WTC11 (cell line): ENCODE results near the gene SPRY1. TPM values are rescaled to one million over a fixed set of nuclear protein-coding genes. Genes with fewer than 3 reads are reported as not detected.
A peak's percentile ranks its signal among the peaks of the same experiment; 100 is the strongest.

Experiments
- ATAC-seq: fragments of 200-7000 bp; cut with Tn5 transposase; 2 replicates; pipeline ENCODE4 v1.10.0; 2021; ENCODE audit warnings: mild to moderate bottlenecking, moderate library complexity
- CTCF ChIA-PET: fragments of 300-600 bp; sonication (Branson Sonifier 250); formaldehyde crosslinking; loops from one replicate; lab custom pipeline; 2021; ENCODE audit warnings: antibody characterized with exemption; lab: Charles Lee
- POLR2A ChIA-PET: fragments of 350-600 bp; sonication (Branson Sonifier 250); formaldehyde crosslinking; loops from one replicate; lab custom pipeline; 2021; ENCODE audit warnings: antibody characterized with exemption; lab: Charles Lee
- DNase-seq: peaks from one replicate; pipeline ENCODE4 v3.0.0; 2021; ENCODE audit warnings: low spot score
- H3K27ac Mint-ChIP-seq: 2 replicates; pipeline ENCODE4 v1.8.0; 2021; ENCODE audit warnings: mixed read lengths
- H3K27me3 Mint-ChIP-seq: 2 replicates; pipeline ENCODE4 v1.8.0; 2021; ENCODE audit warnings: low read depth, mild to moderate bottlenecking, moderate library complexity, mixed read lengths
- H3K36me3 Mint-ChIP-seq: 2 replicates; pipeline ENCODE4 v1.8.0; 2021; ENCODE audit warnings: mixed read lengths
- H3K4me1 Mint-ChIP-seq: 2 replicates; pipeline ENCODE4 v1.8.0; 2022; ENCODE audit warnings: mixed read lengths
- H3K4me3 Mint-ChIP-seq: 2 replicates; pipeline ENCODE4 v1.8.0; 2021; ENCODE audit warnings: mild to moderate bottlenecking, moderate library complexity, mixed read lengths
- H3K9me3 Mint-ChIP-seq: 2 replicates; pipeline ENCODE4 v1.8.0; 2021; ENCODE audit warnings: mixed read lengths
- ERG ChIP-seq: fragments of 250-450 bp; sonication (Bioruptor Pico); IDR thresholded peaks from 2 replicates; pipeline ENCODE4 v1.8.0; 2021; ENCODE audit warnings: mild to moderate bottlenecking
- ETV6 ChIP-seq: sonication (generic); formaldehyde crosslinking; IDR thresholded peaks from 2 replicates; pipeline ENCODE4 v1.8.1; 2022; ENCODE audit warnings: mild to moderate bottlenecking, missing genetic modification reagents
- FOXP4 ChIP-seq: sonication (generic); formaldehyde crosslinking; IDR thresholded peaks from 2 replicates; pipeline ENCODE4 v1.8.0; 2022; ENCODE audit warnings: mild to moderate bottlenecking, missing genetic modification reagents
- HMGXB4 ChIP-seq: sonication (generic); formaldehyde crosslinking; IDR thresholded peaks from 2 replicates; pipeline ENCODE4 v1.8.1; 2023; ENCODE audit warnings: mild to moderate bottlenecking, moderate library complexity, missing genetic modification reagents
- KAT7 ChIP-seq: sonication (generic); formaldehyde crosslinking; IDR thresholded peaks from 2 replicates; pipeline ENCODE4 v1.8.1; 2023; ENCODE audit warnings: missing genetic modification reagents, mild to moderate bottlenecking, borderline replicate concordance
- MAX ChIP-seq: sonication (generic); formaldehyde crosslinking; IDR thresholded peaks from 2 replicates; pipeline ENCODE4 v1.8.0; 2022; ENCODE audit warnings: mild to moderate bottlenecking, missing genetic modification reagents
- MYBL2 ChIP-seq: sonication (generic); formaldehyde crosslinking; IDR thresholded peaks from 2 replicates; pipeline ENCODE4 v1.8.1; 2023; ENCODE audit warnings: mild to moderate bottlenecking, moderate library complexity, missing genetic modification reagents
- OVOL2 ChIP-seq: fragments of 250-450 bp; sonication (Bioruptor Pico); IDR thresholded peaks from 2 replicates; pipeline ENCODE4 v1.9.0; 2021; ENCODE audit warnings: mild to moderate bottlenecking, borderline replicate concordance
- PRRX2 ChIP-seq: fragments of 250-450 bp; sonication (Bioruptor Pico); IDR thresholded peaks from 2 replicates; pipeline ENCODE4 v1.8.0; 2021; ENCODE audit warnings: mild to moderate bottlenecking
- ZNF219 ChIP-seq: sonication (generic); formaldehyde crosslinking; IDR thresholded peaks from 2 replicates; pipeline ENCODE4 v1.8.0; 2023; ENCODE audit warnings: missing genetic modification reagents, mild to moderate bottlenecking, borderline replicate concordance
- ZNF263 ChIP-seq: sonication (generic); formaldehyde crosslinking; IDR thresholded peaks from 2 replicates; pipeline ENCODE4 v1.8.1; 2022; ENCODE audit warnings: low read depth, mild to moderate bottlenecking, moderate library complexity, missing genetic modification reagents
- total RNA-seq: library from RNA; stranded (reverse); gene quantifications from 3 replicates; pipeline ENCODE4 v1.2.3, GENCODE V29; 2021
- TF ChIP-seq, protein P1 (sequence below): sonication (generic); formaldehyde crosslinking; IDR thresholded peaks from 2 replicates; pipeline ENCODE4 v1.8.0; 2022; ENCODE audit warnings: missing genetic modification reagents
- TF ChIP-seq, protein P2 (sequence below): sonication (generic); formaldehyde crosslinking; IDR thresholded peaks from 2 replicates; pipeline ENCODE4 v1.8.1; 2023; ENCODE audit warnings: mild to moderate bottlenecking, missing genetic modification reagents
- TF ChIP-seq, protein P3 (sequence below): sonication (generic); formaldehyde crosslinking; IDR thresholded peaks from 2 replicates; pipeline ENCODE4 v1.8.0; 2022; ENCODE audit warnings: mild to moderate bottlenecking, missing genetic modification reagents
- TF ChIP-seq, protein P4 (sequence below): sonication (generic); formaldehyde crosslinking; conservative IDR thresholded peaks from 2 replicates; pipeline ENCODE4 v1.8.1; 2022; ENCODE audit warnings: mild to moderate bottlenecking, missing genetic modification reagents
- TF ChIP-seq, protein P5 (sequence below): fragments of 200-600 bp; IDR thresholded peaks from 2 replicates; pipeline ENCODE4 v1.8.0; 2022; ENCODE audit warnings: antibody characterized with exemption

SPRY1 gene
- total RNA-seq, 1 experiment from 2014 or later: 107 TPM

GRCh38 chr4:123397144-123398065 is 810 bp downstream of the SPRY1 start (continued):
- TF ChIP-seq FOXP4 (CRISPR knock-in tag) (peak; percentile 76; the same call in 1 of the 2 replicates), ZNF219 (0 out of 2 replicates have a peak, but pooled peaks have one; percentile 57), HMGXB4 (CRISPR knock-in tag) (peak; percentile 62; the same call in 1 of the 2 replicates), MAX (CRISPR knock-in tag) (peak; percentile 90), KAT7 (peak; percentile 29; the same call in 1 of the 2 replicates), ETV6 (CRISPR knock-in tag) (peak; percentile 63; the same call in 1 of the 2 replicates), MYBL2 (CRISPR knock-in tag) (no peak; the same call in 1 of the 2 replicates)
- TF ChIP-seq, protein P1, sequence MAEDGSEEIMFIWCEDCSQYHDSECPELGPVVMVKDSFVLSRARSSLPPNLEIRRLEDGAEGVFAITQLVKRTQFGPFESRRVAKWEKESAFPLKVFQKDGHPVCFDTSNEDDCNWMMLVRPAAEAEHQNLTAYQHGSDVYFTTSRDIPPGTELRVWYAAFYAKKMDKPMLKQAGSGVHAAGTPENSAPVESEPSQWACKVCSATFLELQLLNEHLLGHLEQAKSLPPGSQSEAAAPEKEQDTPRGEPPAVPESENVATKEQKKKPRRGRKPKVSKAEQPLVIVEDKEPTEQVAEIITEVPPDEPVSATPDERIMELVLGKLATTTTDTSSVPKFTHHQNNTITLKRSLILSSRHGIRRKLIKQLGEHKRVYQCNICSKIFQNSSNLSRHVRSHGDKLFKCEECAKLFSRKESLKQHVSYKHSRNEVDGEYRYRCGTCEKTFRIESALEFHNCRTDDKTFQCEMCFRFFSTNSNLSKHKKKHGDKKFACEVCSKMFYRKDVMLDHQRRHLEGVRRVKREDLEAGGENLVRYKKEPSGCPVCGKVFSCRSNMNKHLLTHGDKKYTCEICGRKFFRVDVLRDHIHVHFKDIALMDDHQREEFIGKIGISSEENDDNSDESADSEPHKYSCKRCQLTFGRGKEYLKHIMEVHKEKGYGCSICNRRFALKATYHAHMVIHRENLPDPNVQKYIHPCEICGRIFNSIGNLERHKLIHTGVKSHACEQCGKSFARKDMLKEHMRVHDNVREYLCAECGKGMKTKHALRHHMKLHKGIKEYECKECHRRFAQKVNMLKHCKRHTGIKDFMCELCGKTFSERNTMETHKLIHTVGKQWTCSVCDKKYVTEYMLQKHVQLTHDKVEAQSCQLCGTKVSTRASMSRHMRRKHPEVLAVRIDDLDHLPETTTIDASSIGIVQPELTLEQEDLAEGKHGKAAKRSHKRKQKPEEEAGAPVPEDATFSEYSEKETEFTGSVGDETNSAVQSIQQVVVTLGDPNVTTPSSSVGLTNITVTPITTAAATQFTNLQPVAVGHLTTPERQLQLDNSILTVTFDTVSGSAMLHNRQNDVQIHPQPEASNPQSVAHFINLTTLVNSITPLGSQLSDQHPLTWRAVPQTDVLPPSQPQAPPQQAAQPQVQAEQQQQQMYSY (CRISPR knock-in tag): 0 out of 2 replicates have a peak, but pooled peaks have one; percentile 10
- TF ChIP-seq, protein P2, sequence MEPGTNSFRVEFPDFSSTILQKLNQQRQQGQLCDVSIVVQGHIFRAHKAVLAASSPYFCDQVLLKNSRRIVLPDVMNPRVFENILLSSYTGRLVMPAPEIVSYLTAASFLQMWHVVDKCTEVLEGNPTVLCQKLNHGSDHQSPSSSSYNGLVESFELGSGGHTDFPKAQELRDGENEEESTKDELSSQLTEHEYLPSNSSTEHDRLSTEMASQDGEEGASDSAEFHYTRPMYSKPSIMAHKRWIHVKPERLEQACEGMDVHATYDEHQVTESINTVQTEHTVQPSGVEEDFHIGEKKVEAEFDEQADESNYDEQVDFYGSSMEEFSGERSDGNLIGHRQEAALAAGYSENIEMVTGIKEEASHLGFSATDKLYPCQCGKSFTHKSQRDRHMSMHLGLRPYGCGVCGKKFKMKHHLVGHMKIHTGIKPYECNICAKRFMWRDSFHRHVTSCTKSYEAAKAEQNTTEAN (CRISPR knock-in tag): no peak
- TF ChIP-seq, protein P3, sequence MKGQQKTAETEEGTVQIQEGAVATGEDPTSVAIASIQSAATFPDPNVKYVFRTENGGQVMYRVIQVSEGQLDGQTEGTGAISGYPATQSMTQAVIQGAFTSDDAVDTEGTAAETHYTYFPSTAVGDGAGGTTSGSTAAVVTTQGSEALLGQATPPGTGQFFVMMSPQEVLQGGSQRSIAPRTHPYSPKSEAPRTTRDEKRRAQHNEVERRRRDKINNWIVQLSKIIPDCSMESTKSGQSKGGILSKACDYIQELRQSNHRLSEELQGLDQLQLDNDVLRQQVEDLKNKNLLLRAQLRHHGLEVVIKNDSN (CRISPR knock-in tag): peak; percentile 59; the same call in 1 of the 2 replicates

DNA sequence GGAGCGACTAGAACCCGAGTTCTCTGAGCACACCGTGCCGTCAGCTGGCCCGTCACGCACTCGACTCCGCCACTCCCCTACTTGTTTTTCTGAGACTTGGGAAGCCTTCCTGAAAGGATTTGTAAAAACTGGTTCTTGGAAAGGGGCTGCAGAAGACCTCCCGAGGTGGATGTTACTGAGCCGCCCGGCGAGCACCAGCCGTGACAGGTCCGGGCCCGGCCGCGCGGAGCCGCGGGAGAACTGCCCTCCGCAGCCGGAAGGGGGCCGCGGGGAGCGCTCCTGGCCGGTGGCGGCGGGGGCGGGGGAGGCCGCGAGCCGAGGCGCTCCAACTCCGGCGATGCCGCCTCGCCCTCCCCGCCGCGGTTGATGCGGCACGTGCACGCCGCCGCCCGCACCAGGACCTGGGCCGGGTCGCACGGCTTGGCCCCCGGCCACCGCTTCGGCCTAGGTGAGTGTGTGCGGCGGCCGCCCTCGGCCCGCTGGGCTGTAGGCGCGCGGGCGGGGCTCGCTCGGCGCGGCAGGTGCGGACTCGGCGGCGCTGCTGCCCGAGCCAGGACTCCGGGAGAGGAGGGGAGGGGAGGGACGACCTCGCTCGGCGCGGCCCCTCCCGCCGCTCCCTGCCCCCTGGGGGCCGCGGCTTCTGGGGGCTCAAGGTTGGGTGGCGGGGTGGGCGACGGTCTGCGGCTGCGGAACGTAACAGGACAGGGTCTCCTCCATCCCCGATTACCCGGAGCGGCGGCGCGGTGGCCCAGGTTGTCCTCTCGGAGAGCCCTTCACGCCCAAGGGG is 1.7 kb downstream of the SPRY1 start:
- CTCF ChIA-PET: interaction anchor here (0.6 to 1.0 kb wide), 4 partner anchors 12 to 256 kb away, joined by 3 to 4 read pairs (median 3); no protein-coding TSS in a partner anchor
- H3K27me3 Mint-ChIP-seq: no peaks in the 10 kb centered on the region
- DNase-seq (peak; percentile 75), ATAC-seq (peak; percentile 51)
- POLR2A ChIA-PET: interaction anchor here (0.9 to 1.0 kb wide), 2 partner anchors 20 to 167 kb away, joined by 3 read pairs; no protein-coding TSS in a partner anchor
- peak overlapping the region; percentile 89 for H3K27ac Mint-ChIP-seq
- H3K9me3 Mint-ChIP-seq: no peaks in the 10 kb centered on the region
- peaks cover 40% of the 10 kb centered on the region for H3K36me3 Mint-ChIP-seq
- peak overlapping the region; percentile 99 for H3K4me3 Mint-ChIP-seq
- peaks cover 35% of the 10 kb centered on the region for H3K4me1 Mint-ChIP-seq
- no peak for TF ChIP-seq ZNF263
- TF ChIP-seq, protein P4, sequence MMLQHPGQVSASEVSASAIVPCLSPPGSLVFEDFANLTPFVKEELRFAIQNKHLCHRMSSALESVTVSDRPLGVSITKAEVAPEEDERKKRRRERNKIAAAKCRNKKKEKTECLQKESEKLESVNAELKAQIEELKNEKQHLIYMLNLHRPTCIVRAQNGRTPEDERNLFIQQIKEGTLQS (CRISPR knock-in tag): no peak
- no peak for TF ChIP-seq PRRX2 (CRISPR knock-in tag)
- TF ChIP-seq ERG: no peak
- TF ChIP-seq, protein P5, sequence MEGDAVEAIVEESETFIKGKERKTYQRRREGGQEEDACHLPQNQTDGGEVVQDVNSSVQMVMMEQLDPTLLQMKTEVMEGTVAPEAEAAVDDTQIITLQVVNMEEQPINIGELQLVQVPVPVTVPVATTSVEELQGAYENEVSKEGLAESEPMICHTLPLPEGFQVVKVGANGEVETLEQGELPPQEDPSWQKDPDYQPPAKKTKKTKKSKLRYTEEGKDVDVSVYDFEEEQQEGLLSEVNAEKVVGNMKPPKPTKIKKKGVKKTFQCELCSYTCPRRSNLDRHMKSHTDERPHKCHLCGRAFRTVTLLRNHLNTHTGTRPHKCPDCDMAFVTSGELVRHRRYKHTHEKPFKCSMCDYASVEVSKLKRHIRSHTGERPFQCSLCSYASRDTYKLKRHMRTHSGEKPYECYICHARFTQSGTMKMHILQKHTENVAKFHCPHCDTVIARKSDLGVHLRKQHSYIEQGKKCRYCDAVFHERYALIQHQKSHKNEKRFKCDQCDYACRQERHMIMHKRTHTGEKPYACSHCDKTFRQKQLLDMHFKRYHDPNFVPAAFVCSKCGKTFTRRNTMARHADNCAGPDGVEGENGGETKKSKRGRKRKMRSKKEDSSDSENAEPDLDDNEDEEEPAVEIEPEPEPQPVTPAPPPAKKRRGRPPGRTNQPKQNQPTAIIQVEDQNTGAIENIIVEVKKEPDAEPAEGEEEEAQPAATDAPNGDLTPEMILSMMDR: 0 out of 2 replicates have a peak, but pooled peaks have one; percentile 47
- TF ChIP-seq OVOL2 (CRISPR knock-in tag): no peak
